GM13976 (cell line): Measurements from ENCODE around the gene PANK2.

Source experiments
- DNase-seq: peaks from one replicate; pipeline ENCODE4 v3.0.0; 2012; ENCODE audit warnings: low spot score
- in situ Hi-C: fragments of 300-500 bp; cut with MboI; formaldehyde crosslinking; loops from one replicate; pipeline ENCODE4 v1.12.0; 2022; ENCODE audit warnings: low sequenced_read_pairs, mixed read lengths, inconsistent platforms; ENCODE audit not compliant: unreplicated experiment
- TF ChIP-seq, protein P1 (sequence below): IDR thresholded peaks from 2 replicates; pipeline ENCODE4 v1.5.1; 2012; ENCODE audit warnings: borderline replicate concordance, mild to moderate bottlenecking; ENCODE audit not compliant: insufficient read depth; ENCODE audit errors: extremely low read depth, missing control alignments, control extremely low read depth

Gene PANK2

DNA sequence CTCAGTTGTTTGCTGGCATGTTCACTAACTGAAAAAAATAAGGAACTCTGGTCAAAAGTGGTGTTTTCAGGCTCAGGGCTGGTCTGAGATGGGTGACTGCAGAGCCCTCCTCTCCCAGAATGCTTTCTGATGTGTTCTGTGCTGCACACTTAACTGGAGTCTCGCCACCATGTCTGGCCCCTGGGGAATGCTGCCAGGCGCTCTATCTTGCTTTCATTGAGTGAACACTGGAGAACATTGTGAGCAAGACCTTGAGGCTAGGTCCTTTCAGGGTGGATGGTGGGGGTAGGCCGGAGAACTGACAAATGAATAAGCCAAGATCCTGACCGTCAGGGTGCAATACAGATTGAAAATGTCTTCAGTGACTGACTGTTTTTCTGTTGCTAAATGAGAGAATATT is 19.5 kb downstream of the PANK2 start:
- no peak for DNase-seq
- in situ Hi-C loops: no loop called here

DNA sequence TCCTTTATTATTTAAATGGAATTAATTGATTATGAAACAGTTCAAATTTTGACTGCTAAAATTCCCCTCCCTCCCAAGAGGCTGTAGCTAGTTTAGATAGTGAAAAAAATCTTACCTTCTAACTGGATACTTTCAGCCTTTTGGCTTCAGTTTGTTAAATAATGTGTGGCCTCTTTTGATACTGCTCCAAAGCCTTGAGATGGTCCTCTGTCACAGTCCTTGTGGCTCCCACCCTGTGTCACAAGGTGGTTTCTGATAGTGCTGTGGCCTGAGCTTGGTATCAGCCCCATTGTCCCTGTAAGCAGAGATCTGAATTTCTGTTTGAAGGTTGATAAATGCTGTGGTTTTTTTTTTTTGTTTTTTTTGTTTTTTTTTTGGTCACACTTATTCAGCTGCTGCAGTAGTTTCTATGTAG is 20.8 kb downstream of the PANK2 start:
- TF ChIP-seq, protein P1, sequence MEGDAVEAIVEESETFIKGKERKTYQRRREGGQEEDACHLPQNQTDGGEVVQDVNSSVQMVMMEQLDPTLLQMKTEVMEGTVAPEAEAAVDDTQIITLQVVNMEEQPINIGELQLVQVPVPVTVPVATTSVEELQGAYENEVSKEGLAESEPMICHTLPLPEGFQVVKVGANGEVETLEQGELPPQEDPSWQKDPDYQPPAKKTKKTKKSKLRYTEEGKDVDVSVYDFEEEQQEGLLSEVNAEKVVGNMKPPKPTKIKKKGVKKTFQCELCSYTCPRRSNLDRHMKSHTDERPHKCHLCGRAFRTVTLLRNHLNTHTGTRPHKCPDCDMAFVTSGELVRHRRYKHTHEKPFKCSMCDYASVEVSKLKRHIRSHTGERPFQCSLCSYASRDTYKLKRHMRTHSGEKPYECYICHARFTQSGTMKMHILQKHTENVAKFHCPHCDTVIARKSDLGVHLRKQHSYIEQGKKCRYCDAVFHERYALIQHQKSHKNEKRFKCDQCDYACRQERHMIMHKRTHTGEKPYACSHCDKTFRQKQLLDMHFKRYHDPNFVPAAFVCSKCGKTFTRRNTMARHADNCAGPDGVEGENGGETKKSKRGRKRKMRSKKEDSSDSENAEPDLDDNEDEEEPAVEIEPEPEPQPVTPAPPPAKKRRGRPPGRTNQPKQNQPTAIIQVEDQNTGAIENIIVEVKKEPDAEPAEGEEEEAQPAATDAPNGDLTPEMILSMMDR: no peak
- DNase-seq: no peak

More for the DNA sequence above, 19.5 kb downstream of the PANK2 start:
- TF ChIP-seq, protein P1: no peak

GRCh38 chr20:3910853-3911252 is 21.7 kb downstream of the PANK2 start:
- TF ChIP-seq, protein P1: no peak
- no peak for DNase-seq
- in situ Hi-C loops: no loop called here

More for the DNA sequence above, 20.8 kb downstream of the PANK2 start:
- in situ Hi-C loops: no loop called here

DNA sequence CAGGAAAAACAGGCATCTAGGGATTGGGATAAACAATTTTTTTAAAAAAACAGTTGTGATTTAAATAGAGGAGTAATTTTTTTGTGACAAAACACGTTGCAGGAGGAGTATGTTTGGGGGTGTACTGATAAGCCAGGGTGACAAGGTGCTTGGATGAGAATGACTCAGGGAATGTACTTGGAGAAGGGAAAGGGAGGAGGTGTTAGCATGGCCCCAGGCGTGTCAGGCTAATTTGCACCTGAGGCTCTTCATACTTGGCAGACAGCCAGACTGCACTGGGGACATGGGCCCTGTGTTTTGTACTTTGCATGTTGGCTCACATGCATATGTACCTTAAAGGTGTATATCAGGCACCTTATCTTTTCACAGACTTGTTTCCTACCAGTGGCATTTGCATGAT is 22.8 kb downstream of the PANK2 start:
- TF ChIP-seq, protein P1: no peak
- no peak for DNase-seq
- in situ Hi-C loops: no loop called here

- in situ Hi-C loops: no loop called here
These were observed 25.3 kb downstream of the PANK2 start for GRCh38 chr20:3914446-3914845.

GRCh38 chr20:3915691-3916090 is 26.5 kb downstream of the PANK2 start:
- TF ChIP-seq, protein P1: no peak
- no peak for DNase-seq
- in situ Hi-C loops: no loop called here

More at GRCh38 chr20:3914446-3914845, 25.3 kb downstream of the PANK2 start:
- TF ChIP-seq, protein P1: no peak
- DNase-seq: no peak

- TF ChIP-seq, protein P1: no peak
- in situ Hi-C loops: no loop called here
- no peak for DNase-seq
These were observed 27.2 kb downstream of the PANK2 start for GRCh38 chr20:3916364-3916763.
